Stimulated activated CD4-positive, alpha-beta T cell treated with anti-CD3 and anti-CD28 coated beads, Interleukin-15, amount 100 ng/mL, for 1 hour (primary cell): ENCODE results near the gene ADGRG6.

Experiments used
- DNase-seq, 2 donors: peaks; one replicate each; pipeline ENCODE4 v3.0.0-alpha.2; 2020; ENCODE audit warnings: low read depth in 1 of 2, low spot score in 1 of 2

ADGRG6 gene

GRCh38 chr6:142374965-142375733 lies 73.3 kb downstream of the ADGRG6 start:
- no peak for DNase-seq

GRCh38 chr6:142376115-142376514 lies 74.3 kb downstream of the ADGRG6 start:
- DNase-seq: no peak

GRCh38 chr6:142376800-142377496 lies 75.1 kb downstream of the ADGRG6 start:
- DNase-seq: no peak

DNA sequence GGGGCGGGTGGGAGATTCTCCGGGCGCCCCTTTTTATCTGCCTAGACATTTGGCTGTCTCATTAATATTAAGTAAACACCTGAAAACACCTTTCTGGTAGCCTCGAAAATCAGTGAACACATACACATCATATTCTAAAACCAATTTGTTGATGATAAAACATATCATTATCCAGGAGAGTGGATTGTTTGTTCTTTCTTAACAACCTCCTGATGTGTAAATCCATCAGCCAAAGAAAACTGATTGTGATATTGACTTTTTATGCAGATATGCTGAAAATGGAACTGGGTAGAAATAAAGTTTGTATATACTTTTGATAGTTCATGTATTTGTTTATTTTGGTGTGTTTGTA lies 75.7 kb downstream of the ADGRG6 start:
- no peak for DNase-seq

DNA sequence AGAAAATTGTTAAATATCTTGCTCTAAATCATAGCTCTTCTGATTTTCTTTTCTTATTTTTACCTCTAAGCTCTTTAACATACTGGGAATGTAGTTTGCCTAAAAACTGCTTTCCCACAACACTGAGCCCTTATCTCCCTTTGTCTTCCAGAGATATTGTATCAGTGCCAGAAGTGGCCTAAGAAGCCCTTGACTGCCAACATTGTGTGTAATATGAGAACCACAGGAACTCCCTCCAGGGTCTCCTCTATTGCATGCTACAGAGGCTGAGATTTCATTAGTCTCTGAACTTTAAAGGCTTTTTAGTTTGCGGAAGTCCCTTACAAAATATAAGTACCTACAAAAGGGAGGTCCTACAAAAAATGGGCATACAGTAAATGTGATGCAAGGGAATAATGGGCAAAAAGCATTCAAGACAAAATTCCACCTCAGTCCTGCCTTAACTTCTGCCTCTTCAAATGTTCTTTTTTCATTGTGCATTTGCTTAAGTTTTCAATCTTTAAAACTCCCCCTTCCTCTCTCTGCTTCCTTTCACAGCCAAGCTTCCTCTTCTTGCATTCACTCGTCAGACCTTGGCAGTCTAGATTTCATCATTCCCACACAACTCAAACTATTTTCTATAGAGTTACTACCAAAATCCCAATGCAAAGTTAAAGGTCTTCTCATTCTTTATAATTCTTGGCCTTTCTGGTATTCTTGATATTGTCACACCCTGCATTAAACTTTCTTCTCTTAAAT lies 76.5 kb downstream of the ADGRG6 start:
- no peak for DNase-seq

DNA sequence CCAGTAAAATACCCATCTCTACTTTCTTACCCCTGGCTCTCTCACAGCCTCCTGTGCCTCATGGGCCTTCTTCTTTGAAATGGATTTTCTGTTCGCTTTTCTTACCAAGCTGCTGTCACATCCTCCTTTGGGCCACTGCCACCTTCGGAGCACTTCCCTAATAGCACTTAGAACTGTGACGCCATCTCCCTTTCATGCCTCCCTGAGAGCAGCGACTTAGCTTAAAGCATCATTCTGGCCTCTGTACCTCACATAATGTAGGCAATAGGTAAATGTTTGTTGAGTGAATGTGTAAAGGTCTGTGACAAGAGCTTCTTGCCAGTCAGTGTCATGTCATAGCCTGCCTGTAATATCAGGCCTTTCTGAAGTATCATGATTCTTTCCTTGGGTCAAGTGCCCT lies 78.8 kb downstream of the ADGRG6 start:
- DNase-seq: no peak

- no peak for DNase-seq
Observed at GRCh38 chr6:142381181-142381580, 79.4 kb downstream of the ADGRG6 start.

DNA sequence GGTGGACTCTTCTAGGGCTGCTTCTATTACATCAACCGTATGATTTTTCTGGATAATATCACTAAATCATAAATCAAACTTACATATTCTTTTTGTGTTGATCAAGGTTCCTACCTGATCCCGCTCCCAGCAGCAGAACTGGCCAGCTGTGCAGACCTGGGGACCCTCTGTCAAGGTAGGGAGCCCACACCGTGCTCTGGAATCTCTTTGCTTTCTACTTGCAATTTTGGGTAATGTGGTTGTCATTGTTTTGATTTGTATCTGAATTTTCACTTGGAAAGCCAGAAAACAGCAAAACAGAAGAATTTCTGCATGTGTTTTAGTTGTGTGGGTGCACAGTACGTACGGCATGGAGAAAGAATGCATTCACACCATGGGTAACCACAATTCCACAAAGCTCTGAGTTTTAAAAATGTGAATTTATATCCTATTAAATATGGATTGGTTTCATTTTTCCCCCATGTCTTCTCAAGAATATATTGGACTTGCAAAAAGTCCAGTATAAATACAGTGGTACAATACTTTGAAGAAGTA lies 80.1 kb downstream of the ADGRG6 start:
- no peak for DNase-seq

GRCh38 chr6:142384519-142385254 lies 82.9 kb downstream of the ADGRG6 start:
- DNase-seq: no peak

GRCh38 chr6:142385352-142385751 lies 83.5 kb downstream of the ADGRG6 start:
- DNase-seq: no peak

DNA sequence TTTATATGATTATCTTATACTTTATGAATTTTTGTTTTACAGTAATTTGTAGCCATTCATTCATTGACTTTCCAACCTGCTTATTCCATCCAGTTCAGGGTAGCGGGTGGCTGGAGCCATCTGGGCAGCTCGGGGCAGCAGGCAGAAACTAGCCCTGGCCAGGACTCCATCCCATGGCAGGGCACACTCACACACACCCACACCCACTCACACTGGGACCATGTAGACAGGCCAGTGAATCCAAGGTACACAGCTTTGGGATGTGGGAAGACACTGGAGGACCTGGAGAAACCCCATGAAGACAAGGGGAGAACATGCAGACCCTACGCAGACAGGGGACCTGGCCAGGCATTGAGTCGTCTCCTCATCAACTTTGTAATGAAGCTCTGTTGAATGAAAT lies 84.8 kb downstream of the ADGRG6 start:
- no peak for DNase-seq

- DNase-seq: no peak
Observed at GRCh38 chr6:142387997-142388815, 86.4 kb downstream of the ADGRG6 start.

DNA sequence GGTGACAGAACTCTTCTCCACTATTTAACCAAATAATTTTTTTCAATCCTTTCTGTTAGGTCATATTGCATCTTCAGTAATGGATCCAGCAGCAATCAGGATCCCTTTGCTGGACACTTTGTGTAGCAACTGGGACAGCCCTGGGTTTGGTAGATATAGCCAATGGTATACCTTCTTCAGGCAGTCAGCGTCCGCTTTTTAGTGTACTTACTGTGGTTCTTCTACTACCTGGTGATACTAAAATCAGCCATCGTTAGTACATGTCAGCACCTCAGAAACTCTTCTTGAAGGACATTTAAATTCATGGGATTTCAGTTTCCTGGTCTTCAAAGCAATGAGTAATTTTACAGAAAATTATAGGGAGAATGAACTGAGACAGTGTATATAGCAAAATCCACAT lies 93.5 kb downstream of the ADGRG6 start:
- DNase-seq: no peak

- no peak for DNase-seq
Observed at GRCh38 chr6:142395768-142396231, 94.0 kb downstream of the ADGRG6 start.

- no peak for DNase-seq
Observed at GRCh38 chr6:142398353-142398752, 96.5 kb downstream of the ADGRG6 start.

- no peak for DNase-seq
Observed at GRCh38 chr6:142399739-142400138, 97.9 kb downstream of the ADGRG6 start.

- DNase-seq: no peak
Observed at GRCh38 chr6:142400495-142400894, 98.7 kb downstream of the ADGRG6 start.

DNA sequence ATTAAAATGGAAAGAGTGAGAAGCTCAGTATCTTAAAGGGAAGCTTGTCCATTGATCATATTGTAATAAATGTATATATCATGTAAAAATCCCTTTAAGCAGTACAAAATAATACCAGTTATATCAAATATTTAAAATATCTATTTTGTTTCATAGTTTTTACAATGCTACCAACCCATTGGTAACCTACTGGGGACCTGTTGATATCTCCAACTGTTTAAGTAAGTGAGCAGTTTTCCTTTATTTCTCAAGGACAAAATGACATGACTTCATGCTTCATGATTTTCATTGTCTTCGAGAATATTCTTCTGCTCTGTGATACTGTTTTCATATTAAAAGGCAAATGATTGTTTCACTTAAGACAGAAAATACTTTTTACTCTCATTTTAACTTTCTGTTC lies 100.0 kb downstream of the ADGRG6 start:
- no peak for DNase-seq

- no peak for DNase-seq
Observed at GRCh38 chr6:142404751-142405150, 102.9 kb downstream of the ADGRG6 start.

DNA sequence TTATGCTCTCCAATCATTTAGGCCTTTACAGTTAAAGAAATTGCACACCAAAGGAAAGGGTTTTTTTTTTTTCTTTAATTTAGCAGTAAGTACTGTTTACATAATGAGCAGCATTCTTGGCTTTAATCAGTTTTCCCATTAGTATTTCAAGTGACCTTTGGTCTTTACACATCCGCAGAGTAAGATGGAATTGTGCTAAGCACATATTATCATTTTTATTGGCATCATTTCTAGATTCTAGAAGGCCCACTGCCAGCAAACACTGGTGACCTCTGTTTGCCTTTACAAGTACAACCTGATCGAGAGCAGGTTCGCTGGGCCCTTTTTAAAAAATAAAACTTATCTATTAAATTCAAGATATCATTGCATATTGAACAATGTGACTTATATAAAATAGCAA lies 104.3 kb downstream of the ADGRG6 start:
- no peak for DNase-seq
